LNCaP clone FGC (cell line): ENCODE measurements around the gene EPHA8.

Experiments
- DNase-seq: peaks from one replicate; pipeline ENCODE4 v3.0.0-alpha.2; 2011; ENCODE audit warnings: low read depth
- H3K4me3 ChIP-seq: 2 replicates; pipeline ENCODE4 v1.5.1; 2011; ENCODE audit warnings: mild to moderate bottlenecking, low read depth, low read length, control low read depth
- TF ChIP-seq, protein P1 (sequence below): IDR thresholded peaks from 2 replicates; pipeline ENCODE4 v1.5.1; 2012; ENCODE audit warnings: mild to moderate bottlenecking; ENCODE audit not compliant: control insufficient read depth, insufficient read depth; ENCODE audit errors: extremely low read depth

EPHA8 gene

DNA sequence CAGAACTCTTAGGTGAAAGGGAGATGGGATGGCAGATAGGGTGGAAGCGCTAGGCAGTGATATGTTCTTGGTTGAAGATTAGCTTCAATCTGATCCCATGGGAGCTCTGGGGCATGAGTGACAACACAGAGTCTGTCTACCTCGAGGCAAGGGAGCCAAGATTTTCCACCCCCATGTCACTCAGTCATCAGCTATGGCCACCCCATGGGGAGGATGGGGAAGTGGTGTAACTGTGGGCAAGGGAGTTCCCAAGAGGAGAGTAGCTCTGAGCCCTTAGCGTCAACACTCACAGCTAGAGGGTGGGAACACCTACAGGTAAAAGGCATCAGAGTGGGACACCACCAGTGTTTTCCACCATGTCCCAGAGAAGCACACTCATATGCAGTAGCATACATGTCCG is 42.9 kb downstream of the EPHA8 start:
- TF ChIP-seq, protein P1, sequence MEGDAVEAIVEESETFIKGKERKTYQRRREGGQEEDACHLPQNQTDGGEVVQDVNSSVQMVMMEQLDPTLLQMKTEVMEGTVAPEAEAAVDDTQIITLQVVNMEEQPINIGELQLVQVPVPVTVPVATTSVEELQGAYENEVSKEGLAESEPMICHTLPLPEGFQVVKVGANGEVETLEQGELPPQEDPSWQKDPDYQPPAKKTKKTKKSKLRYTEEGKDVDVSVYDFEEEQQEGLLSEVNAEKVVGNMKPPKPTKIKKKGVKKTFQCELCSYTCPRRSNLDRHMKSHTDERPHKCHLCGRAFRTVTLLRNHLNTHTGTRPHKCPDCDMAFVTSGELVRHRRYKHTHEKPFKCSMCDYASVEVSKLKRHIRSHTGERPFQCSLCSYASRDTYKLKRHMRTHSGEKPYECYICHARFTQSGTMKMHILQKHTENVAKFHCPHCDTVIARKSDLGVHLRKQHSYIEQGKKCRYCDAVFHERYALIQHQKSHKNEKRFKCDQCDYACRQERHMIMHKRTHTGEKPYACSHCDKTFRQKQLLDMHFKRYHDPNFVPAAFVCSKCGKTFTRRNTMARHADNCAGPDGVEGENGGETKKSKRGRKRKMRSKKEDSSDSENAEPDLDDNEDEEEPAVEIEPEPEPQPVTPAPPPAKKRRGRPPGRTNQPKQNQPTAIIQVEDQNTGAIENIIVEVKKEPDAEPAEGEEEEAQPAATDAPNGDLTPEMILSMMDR: no peak
- DNase-seq: no peak

DNA sequence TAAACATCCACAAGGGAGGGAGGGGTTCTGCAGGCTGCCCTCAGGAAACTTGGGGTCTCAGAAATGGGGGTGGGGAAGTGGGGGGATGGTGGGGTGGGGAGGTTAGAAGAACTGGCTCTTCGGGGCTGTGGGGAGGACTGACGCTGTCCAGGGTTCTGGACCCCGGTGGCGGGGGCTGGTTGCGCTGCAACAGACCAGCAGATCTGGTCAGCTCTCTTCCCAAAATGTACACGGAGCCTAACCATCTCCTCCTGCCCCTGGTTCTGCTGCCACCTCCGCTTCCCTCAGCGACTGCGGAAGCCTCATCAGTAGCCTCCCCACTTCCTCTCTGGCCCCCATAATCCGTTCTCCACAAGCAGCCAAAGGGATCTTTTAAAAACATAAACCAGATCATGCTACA is 43.9 kb downstream of the EPHA8 start:
- H3K4me3 ChIP-seq: no peak overlapping the region
- TF ChIP-seq, protein P1: no peak
- DNase-seq: no peak

More for the DNA sequence above, 42.9 kb downstream of the EPHA8 start:
- H3K4me3 ChIP-seq: no peak overlapping the region

DNA sequence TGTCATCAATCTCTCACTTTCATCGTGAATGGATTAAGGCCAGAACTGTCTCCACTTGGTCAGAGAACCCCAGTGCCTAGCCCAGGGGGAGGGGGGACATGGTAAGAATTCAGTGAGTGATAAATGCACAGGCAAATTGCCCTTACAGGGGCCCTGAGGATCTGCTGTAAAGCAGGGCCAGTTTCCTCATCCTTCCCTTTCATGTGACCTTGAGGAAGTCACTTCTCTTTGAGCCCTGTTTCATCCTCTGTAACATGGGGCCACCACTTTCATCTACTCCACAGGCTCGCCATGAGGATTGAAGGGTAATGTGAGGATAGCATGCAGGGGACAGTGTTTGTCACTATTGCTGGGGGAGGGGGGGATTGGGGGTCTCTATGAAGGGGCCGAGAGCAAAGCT is 45.1 kb downstream of the EPHA8 start:
- DNase-seq: no peak
- TF ChIP-seq, protein P1: no peak
- H3K4me3 ChIP-seq: no peak overlapping the region

DNA sequence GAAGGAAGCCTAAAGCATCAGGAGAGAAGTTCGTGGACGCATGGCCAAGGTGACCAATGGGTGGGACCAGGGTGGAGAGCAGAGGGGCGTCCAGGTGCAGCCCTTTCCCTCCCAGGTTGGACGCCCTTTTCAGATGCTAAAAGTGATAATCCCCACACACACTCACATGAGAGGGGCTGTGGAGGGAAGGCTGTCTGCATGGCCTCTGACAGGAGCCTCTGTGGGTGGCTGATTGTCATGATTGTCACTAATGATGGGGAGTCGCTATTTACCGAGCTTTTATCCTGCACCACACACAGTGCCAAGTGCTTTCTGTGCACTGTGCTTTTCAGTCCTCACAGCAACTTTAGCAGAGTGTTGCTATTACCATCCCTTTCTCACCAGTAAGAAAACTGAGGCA is 46.0 kb downstream of the EPHA8 start:
- DNase-seq: no peak

DNA sequence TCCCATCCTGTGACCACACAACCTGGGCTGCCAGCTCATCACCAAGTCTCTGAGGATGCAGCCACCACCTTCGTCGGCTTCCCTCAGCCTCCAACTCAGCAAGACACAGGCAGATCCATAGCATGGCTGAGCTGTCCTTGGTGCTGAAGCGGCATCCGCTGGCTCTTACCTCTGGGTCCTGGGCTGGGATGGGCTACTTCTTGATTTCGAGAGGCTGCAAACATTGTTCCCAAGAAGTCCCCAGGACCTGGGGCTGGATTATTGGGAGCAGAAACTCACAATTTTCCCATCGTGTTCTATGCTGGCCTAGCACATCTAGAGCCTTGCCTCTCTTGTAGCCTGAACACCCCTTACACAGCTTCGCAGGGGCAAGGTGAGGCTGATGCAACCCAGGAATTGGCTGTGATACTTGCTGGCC is 48.2 kb downstream of the EPHA8 start:
- TF ChIP-seq, protein P1: no peak
- no peak overlapping the region for H3K4me3 ChIP-seq
- peak; percentile 4 for DNase-seq

More for the DNA sequence above, 46.0 kb downstream of the EPHA8 start:
- H3K4me3 ChIP-seq: no peak overlapping the region
- TF ChIP-seq, protein P1: no peak

DNA sequence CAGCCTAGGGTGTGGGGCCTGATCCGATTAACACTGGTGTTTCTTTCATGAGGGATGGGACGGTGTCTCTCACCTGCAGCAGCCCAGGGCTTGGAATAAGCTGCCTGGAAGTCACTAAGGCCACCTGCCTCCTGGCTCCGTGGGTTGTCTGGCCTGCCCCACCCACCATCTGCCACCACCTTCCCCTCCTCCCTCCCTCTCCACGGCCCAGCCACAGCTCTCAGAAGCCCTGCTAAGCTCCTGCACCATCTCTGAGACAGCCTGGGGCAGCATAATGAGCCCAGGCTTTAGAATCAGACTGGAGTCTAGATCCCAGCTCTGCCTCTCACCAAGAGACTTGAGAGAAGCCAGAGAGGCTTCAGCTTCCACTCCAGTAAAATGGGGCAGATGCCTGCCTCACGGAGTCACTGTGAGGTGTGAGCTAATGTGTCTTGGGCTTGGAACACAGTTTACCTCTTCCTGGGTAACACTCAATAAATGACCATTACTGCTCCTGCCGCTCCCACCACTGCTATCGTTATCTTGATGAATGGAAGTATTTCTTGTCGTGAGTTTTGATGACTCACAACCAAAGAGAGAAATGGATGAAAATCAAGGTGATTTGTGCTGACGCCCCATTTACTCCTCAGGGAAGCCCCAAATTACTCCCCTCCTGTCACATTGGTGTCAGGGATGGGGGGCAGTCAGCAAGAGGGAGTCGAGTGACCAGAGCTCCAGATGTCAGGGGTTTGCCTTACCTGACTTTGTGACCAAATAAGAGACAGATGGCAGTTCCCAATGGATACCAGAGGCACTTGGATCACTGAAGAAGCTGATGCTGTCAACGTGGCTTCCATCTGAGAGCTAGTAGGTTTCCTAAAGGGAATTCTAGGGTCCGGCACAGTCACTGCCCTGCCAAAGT is 49.6 kb downstream of the EPHA8 start:
- TF ChIP-seq, protein P1: no peak
- no peak overlapping the region for H3K4me3 ChIP-seq
- DNase-seq: no peak

DNA sequence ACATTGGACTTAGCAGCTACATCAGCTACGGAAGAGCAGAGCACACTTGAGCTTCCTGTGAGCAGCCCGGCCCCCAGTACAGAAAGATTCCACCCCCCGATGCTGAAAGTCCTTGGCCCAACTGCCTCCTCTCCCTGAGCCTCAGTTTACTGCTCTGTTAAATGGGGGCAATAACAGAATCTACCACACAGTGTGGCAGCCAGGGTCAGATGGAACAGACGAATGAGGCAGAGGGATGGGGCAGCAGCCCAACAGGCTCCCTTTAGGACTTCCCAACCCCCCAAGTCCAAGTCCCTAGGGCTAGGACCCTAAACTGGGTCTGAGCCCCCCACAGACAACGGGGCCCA is 50.3 kb downstream of the EPHA8 start:
- no peak for DNase-seq
- H3K4me3 ChIP-seq: no peak overlapping the region
- TF ChIP-seq, protein P1: no peak
